ENCODE data around the gene EHMT1.
"Not testable (repeated sequence)": the region's sequence is repeated elsewhere in the genome, so short reads cannot be mapped to it uniquely, and the experiment has no call there.

Gene EHMT1

GRCh38 chr9:137724818-137725240 is 106.0 kb downstream of the EHMT1 start:
- H3K27ac ChIP-seq (ENCODE audit: insufficient read depth, low read depth, low read length, poor library complexity, severe bottlenecking), result no peak overlapping the region
- H3K36me3 ChIP-seq (ENCODE audit: control insufficient read depth, insufficient read depth, low read length), result peaks cover 9% of the 10 kb centered on the region

GRCh38 chr9:137725598-137725997 is 106.8 kb downstream of the EHMT1 start:
- Histone ChIP-seq H3K9me3 (ENCODE audit: control insufficient read depth, low read length) (no peaks in the 10 kb centered on the region), H3K27me3 (ENCODE audit: control insufficient read depth, insufficient read depth, low read length, poor library complexity, severe bottlenecking) (no peaks in the 10 kb centered on the region), H3K4me3 (ENCODE audit: insufficient read depth, low read depth, low read length) (no peak overlapping the region), H3K36me3 (ENCODE audit: control insufficient read depth, insufficient read depth, low read length) (peaks cover 9% of the 10 kb centered on the region), H3K4me1 (ENCODE audit: control insufficient read depth, insufficient read depth, low read length) (peaks cover 8% of the 10 kb centered on the region), H3K27ac (ENCODE audit: insufficient read depth, low read depth, low read length, poor library complexity, severe bottlenecking) (no peak overlapping the region)
- 93 to 95% methylated on average over 10 of the region's 10 CpGs for WGBS, 2 experiments

More at GRCh38 chr9:137724818-137725240, 106.0 kb downstream of the EHMT1 start:
- Histone ChIP-seq H3K4me3 (ENCODE audit: insufficient read depth, low read depth, low read length) (no peak overlapping the region), H3K4me1 (ENCODE audit: control insufficient read depth, insufficient read depth, low read length) (peaks cover 8% of the 10 kb centered on the region), H3K27me3 (ENCODE audit: control insufficient read depth, insufficient read depth, low read length, poor library complexity, severe bottlenecking) (no peaks in the 10 kb centered on the region), H3K9me3 (ENCODE audit: control insufficient read depth, low read length) (no peaks in the 10 kb centered on the region)
- 94% methylated on average over 24 of the region's 24 CpGs for WGBS, 2 experiments

GRCh38 chr9:137726336-137726735 is 107.5 kb downstream of the EHMT1 start:
- not testable (repeated sequence) for H3K9me3 ChIP-seq (ENCODE audit: control insufficient read depth, low read length); H3K4me3 ChIP-seq (ENCODE audit: insufficient read depth, low read depth, low read length); H3K4me1 ChIP-seq (ENCODE audit: control insufficient read depth, insufficient read depth, low read length); H3K27ac ChIP-seq (ENCODE audit: insufficient read depth, low read depth, low read length, poor library complexity, severe bottlenecking); H3K27me3 ChIP-seq (ENCODE audit: control insufficient read depth, insufficient read depth, low read length, poor library complexity, severe bottlenecking); H3K36me3 ChIP-seq (ENCODE audit: control insufficient read depth, insufficient read depth, low read length)
- WGBS, 2 experiments, result 93 to 98% methylated on average over 4 of the region's 19 CpGs

GRCh38 chr9:137726764-137727163 is 108.0 kb downstream of the EHMT1 start:
- Histone ChIP-seq H3K27ac (ENCODE audit: insufficient read depth, low read depth, low read length, poor library complexity, severe bottlenecking) (no peak overlapping the region), H3K4me3 (ENCODE audit: insufficient read depth, low read depth, low read length) (no peak overlapping the region), H3K4me1 (ENCODE audit: control insufficient read depth, insufficient read depth, low read length) (peaks cover 8% of the 10 kb centered on the region), H3K36me3 (ENCODE audit: control insufficient read depth, insufficient read depth, low read length) (peaks cover 12% of the 10 kb centered on the region), H3K27me3 (ENCODE audit: control insufficient read depth, insufficient read depth, low read length, poor library complexity, severe bottlenecking) (no peaks in the 10 kb centered on the region), H3K9me3 (ENCODE audit: control insufficient read depth, low read length) (no peaks in the 10 kb centered on the region)
- WGBS, 2 experiments, result 95 to 96% methylated on average over 2 of the region's 2 CpGs

- H3K4me3 ChIP-seq (ENCODE audit: insufficient read depth, low read depth, low read length), result no peak overlapping the region
- no peaks in the 10 kb centered on the region for H3K9me3 ChIP-seq (ENCODE audit: control insufficient read depth, low read length)
- no peak overlapping the region for H3K27ac ChIP-seq (ENCODE audit: insufficient read depth, low read depth, low read length, poor library complexity, severe bottlenecking)
- H3K4me1 ChIP-seq (ENCODE audit: control insufficient read depth, insufficient read depth, low read length), result peaks cover 8% of the 10 kb centered on the region
- peaks cover 18% of the 10 kb centered on the region for H3K36me3 ChIP-seq (ENCODE audit: control insufficient read depth, insufficient read depth, low read length)
- H3K27me3 ChIP-seq (ENCODE audit: control insufficient read depth, insufficient read depth, low read length, poor library complexity, severe bottlenecking), result no peaks in the 10 kb centered on the region
Measured at GRCh38 chr9:137727716-137728115, 108.9 kb downstream of the EHMT1 start.

GRCh38 chr9:137728444-137729311 is 109.9 kb downstream of the EHMT1 start:
- Histone ChIP-seq H3K27ac (ENCODE audit: insufficient read depth, low read depth, low read length, poor library complexity, severe bottlenecking) (no peak overlapping the region), H3K4me1 (ENCODE audit: control insufficient read depth, insufficient read depth, low read length) (peaks cover 8% of the 10 kb centered on the region), H3K27me3 (ENCODE audit: control insufficient read depth, insufficient read depth, low read length, poor library complexity, severe bottlenecking) (no peaks in the 10 kb centered on the region), H3K4me3 (ENCODE audit: insufficient read depth, low read depth, low read length) (no peak overlapping the region), H3K9me3 (ENCODE audit: control insufficient read depth, low read length) (no peaks in the 10 kb centered on the region), H3K36me3 (ENCODE audit: control insufficient read depth, insufficient read depth, low read length) (peaks cover 24% of the 10 kb centered on the region)
- WGBS, 2 experiments, result 95 to 96% methylated on average over 20 of the region's 20 CpGs

DNA sequence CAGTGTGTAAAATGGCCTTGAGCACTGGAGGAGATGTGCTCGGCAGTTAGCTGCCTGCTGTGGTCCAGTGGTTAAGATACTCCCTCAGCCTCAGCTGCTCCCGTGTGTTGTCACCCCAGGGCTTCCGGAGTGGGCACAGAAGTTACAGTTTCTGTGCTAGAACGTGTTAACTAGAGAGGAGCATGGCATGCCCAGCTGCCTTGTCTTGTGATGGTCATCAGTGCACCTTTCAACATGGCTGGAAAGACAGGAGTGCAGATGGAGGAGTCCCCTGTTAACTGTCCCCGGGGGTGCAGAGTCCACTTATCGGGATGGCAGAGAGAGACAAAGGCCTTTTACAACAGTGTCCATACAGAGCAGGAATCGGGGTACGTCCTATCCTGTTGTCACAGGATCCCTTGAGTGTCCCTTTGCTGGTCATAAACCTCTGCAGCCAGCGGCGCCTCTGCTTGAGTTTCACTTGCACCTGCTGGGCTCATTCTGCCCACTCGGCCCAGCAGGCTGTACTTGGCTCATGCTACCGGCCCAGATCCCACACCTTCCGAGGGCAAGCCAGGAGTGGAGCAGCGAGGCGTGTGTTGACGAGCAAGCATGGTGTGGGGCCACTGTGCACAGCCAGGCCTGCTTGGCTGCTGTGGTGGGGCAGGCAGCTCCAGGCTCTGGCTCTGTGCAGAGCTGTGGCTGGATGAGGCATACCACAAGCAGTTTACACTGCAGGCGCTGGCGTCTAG is 112.6 kb downstream of the EHMT1 start:
- no peaks in the 10 kb centered on the region for H3K9me3 ChIP-seq (ENCODE audit: control insufficient read depth, low read length)
- 93 to 97% methylated on average over 18 of the region's 18 CpGs for WGBS, 2 experiments

DNA sequence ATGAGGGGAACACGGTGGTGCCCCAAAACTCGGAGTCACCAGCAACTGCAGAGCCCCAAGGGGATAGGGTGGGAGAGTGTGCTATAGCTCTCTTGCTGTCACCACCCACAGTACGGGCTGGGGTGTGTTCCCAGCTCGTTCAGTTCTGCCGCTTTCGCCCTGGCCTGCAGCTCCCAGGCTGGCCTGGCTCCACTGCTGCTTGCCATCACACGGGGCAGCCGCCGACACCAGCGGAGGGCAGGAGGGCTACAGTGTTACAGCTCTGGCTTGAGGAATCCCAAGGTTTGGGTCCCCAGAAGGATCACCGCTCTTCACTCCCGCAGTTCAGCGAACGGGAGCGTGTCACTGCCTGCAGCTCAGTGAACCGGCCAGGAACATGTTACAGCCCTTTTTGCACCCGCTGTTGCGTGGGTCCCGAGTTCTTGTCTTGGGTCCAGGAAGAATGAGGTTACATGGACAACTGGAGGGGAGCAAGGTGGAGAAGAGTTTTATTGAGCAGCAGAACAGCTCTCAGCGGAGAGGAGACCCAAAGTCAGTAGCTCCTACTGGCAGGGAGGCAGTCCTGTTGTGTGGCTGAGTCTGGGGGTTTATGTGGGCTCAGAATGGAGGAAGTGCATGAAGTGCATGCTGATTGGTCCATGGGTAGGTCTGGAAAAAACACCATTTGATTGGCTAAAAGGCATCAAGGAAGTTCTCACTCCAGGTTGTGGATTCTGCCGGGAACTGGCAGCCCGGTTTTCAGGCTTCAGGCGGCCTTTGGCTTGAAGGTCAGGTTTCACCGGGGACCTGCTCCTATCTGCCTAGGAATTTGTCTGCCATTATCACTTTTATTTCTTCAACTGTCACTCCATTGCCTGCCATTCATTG is 113.4 kb downstream of the EHMT1 start:
- 94% methylated on average over 24 of the region's 24 CpGs for WGBS, 2 experiments
- Histone ChIP-seq H3K9me3 (ENCODE audit: control insufficient read depth, low read length) (no peaks in the 10 kb centered on the region), H3K27me3 (ENCODE audit: control insufficient read depth, insufficient read depth, low read length, poor library complexity, severe bottlenecking) (no peaks in the 10 kb centered on the region), H3K27ac (ENCODE audit: insufficient read depth, low read depth, low read length, poor library complexity, severe bottlenecking) (no peak overlapping the region), H3K4me3 (ENCODE audit: insufficient read depth, low read depth, low read length) (no peak overlapping the region), H3K4me1 (ENCODE audit: control insufficient read depth, insufficient read depth, low read length) (no peaks in the 10 kb centered on the region), H3K36me3 (ENCODE audit: control insufficient read depth, insufficient read depth, low read length) (peaks cover 36% of the 10 kb centered on the region)

More for the DNA sequence above, 112.6 kb downstream of the EHMT1 start:
- H3K4me1 ChIP-seq (ENCODE audit: control insufficient read depth, insufficient read depth, low read length), result no peaks in the 10 kb centered on the region
- no peaks in the 10 kb centered on the region for H3K27me3 ChIP-seq (ENCODE audit: control insufficient read depth, insufficient read depth, low read length, poor library complexity, severe bottlenecking)
- no peak overlapping the region for H3K4me3 ChIP-seq (ENCODE audit: insufficient read depth, low read depth, low read length)
- no peak overlapping the region for H3K27ac ChIP-seq (ENCODE audit: insufficient read depth, low read depth, low read length, poor library complexity, severe bottlenecking)
- H3K36me3 ChIP-seq (ENCODE audit: control insufficient read depth, insufficient read depth, low read length), result peaks cover 34% of the 10 kb centered on the region

- Histone ChIP-seq H3K4me1 (ENCODE audit: control insufficient read depth, insufficient read depth, low read length) (no peaks in the 10 kb centered on the region), H3K4me3 (ENCODE audit: insufficient read depth, low read depth, low read length) (no peak overlapping the region), H3K9me3 (ENCODE audit: control insufficient read depth, low read length) (no peaks in the 10 kb centered on the region), H3K36me3 (ENCODE audit: control insufficient read depth, insufficient read depth, low read length) (peaks cover 40% of the 10 kb centered on the region), H3K27me3 (ENCODE audit: control insufficient read depth, insufficient read depth, low read length, poor library complexity, severe bottlenecking) (no peaks in the 10 kb centered on the region), H3K27ac (ENCODE audit: insufficient read depth, low read depth, low read length, poor library complexity, severe bottlenecking) (no peak overlapping the region)
- 95 to 96% methylated on average over 6 of the region's 6 CpGs for WGBS, 2 experiments
Measured at GRCh38 chr9:137733429-137733828, 114.6 kb downstream of the EHMT1 start.
